ENCODE results near the gene CAST. TPM values are rescaled to one million over a fixed set of nuclear protein-coding genes. Genes with fewer than 3 reads are reported as not detected.

The CAST gene
- total and polyA plus RNA-seq, 3 donors from 2014 or later, result 195 to 260 (median 241) TPM

DNA sequence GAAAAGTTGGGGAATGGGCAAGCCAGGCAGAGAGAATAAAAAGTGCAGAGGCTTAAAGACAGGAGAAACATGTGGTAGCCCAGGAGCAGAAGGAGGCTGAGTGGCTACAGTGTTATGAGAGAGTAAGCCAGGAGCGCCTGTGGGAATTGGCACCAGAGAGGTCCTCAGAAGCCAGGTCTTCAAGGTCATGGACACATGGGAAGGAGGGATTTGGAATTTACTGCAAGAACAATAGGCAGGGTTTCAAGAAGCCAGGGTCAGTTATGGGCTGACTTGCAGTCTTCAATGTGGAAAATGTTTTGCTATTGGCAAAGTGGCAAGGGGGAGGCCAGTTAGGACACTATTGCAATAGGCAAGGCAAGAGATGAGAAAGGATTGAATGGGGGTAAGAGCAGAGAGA, 116.2 kb downstream of the CAST start:
- Histone ChIP-seq H3K36me3 (ENCODE audit: low read depth, missing control alignments) (no peaks in the 10 kb centered on the region), H3K27ac (no peak overlapping the region), H3K4me3 (no peak overlapping the region), H3K27me3 (no peaks in the 10 kb centered on the region), H3K9me3 (no peaks in the 10 kb centered on the region), H3K4me1 (peaks cover 10% of the 10 kb centered on the region)
- DNase-seq, result peak; percentile 72
- TF ChIP-seq, protein P1, sequence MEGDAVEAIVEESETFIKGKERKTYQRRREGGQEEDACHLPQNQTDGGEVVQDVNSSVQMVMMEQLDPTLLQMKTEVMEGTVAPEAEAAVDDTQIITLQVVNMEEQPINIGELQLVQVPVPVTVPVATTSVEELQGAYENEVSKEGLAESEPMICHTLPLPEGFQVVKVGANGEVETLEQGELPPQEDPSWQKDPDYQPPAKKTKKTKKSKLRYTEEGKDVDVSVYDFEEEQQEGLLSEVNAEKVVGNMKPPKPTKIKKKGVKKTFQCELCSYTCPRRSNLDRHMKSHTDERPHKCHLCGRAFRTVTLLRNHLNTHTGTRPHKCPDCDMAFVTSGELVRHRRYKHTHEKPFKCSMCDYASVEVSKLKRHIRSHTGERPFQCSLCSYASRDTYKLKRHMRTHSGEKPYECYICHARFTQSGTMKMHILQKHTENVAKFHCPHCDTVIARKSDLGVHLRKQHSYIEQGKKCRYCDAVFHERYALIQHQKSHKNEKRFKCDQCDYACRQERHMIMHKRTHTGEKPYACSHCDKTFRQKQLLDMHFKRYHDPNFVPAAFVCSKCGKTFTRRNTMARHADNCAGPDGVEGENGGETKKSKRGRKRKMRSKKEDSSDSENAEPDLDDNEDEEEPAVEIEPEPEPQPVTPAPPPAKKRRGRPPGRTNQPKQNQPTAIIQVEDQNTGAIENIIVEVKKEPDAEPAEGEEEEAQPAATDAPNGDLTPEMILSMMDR (IDR thresholded peaks at IDR 0.05), result no peak
- no peak for TF ChIP-seq POLR2A (IDR thresholded peaks at IDR 0.05)
- 16 to 20% methylated on average over 1 of the region's 1 CpG for WGBS, 2 donors
- intact Hi-C loops (cut with DNase I; ENCODE audit: low total_unique reads), result no loop called here

DNA sequence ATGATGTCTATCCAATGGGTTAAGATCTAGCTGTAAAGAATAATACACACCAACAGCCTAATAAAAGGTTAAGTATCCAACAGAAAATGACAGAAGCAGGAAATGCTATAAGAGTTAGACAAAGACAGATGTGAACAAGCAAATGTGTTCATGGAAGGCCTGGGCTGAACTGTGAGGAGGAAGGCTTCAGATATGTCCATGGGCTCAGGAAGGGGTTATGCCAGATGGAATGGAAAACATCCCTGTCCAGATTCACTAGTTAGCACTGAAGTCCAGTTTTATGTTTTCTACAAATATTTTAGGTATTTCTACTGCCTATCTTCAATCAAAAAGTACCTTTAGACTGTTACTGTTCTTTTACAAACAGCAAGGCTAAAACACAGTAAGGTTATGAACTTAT, 118.5 kb downstream of the CAST start:
- no peaks in the 10 kb centered on the region for H3K36me3 ChIP-seq (ENCODE audit: low read depth, missing control alignments)
- DNase-seq, result no peak
- no peak overlapping the region for H3K27ac ChIP-seq
- H3K4me3 ChIP-seq, result no peak overlapping the region
- no peaks in the 10 kb centered on the region for H3K9me3 ChIP-seq
- TF ChIP-seq, protein P1 (IDR thresholded peaks at IDR 0.05), result no peak
- TF ChIP-seq POLR2A (IDR thresholded peaks at IDR 0.05), result no peak
- intact Hi-C loops (cut with DNase I; ENCODE audit: low total_unique reads), result no loop called here
- no peaks in the 10 kb centered on the region for H3K27me3 ChIP-seq
- H3K4me1 ChIP-seq, result peaks cover 10% of the 10 kb centered on the region

DNA sequence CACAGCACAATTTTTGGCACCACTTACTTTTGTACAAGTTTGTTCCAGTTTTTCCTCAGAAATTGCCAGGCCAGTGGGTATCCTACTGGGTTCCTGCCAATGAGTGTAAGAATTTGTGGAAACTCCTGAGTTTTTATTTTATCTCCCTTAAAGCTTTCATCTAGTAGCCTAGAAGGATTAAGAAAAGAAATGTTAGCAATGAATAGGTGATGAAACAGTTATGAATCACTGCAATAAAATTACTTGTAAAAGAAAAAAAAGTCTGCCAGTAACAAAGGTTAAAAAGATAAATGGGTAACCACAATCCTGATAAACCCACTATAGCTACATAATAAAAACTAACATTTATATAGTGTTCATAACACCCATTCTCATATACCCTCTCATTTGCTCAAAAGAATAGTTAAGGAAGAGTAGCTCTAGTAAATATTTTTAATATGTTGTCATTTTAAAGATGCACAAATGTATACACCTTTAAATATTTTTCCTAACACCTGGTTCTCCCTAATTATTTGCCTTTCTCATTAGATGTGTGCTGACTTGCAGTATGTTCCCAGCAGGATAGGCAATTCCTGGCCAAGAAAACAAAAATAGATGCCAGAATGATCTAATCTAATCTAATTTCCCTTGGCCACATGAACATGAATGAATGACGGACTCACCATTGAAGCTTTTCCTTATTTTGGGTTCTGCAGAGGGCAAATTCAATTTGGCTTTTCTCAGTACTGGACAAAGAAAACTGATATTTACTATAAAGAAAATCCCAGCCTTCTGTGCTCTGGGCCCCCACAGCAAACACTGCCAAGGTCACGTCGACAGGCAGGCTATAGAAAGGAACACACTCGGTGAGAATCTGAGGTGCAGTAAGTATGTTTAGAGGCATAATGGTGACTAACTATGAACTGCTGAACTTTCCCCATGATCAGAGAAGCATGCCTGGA, 119.1 kb downstream of the CAST start:
- no peak for DNase-seq
- no peak overlapping the region for H3K4me3 ChIP-seq
- 51 to 52% methylated on average over 4 of the region's 4 CpGs for WGBS, 2 donors
- TF ChIP-seq, protein P1 (IDR thresholded peaks at IDR 0.05), result no peak
- TF ChIP-seq POLR2A (IDR thresholded peaks at IDR 0.05), result no peak
- intact Hi-C loops (cut with DNase I; ENCODE audit: low total_unique reads), result no loop called here
- no peaks in the 10 kb centered on the region for H3K36me3 ChIP-seq (ENCODE audit: low read depth, missing control alignments)
- peaks cover 10% of the 10 kb centered on the region for H3K4me1 ChIP-seq
- H3K9me3 ChIP-seq, result no peaks in the 10 kb centered on the region
- H3K27me3 ChIP-seq, result no peaks in the 10 kb centered on the region
- H3K27ac ChIP-seq, result no peak overlapping the region

DNA sequence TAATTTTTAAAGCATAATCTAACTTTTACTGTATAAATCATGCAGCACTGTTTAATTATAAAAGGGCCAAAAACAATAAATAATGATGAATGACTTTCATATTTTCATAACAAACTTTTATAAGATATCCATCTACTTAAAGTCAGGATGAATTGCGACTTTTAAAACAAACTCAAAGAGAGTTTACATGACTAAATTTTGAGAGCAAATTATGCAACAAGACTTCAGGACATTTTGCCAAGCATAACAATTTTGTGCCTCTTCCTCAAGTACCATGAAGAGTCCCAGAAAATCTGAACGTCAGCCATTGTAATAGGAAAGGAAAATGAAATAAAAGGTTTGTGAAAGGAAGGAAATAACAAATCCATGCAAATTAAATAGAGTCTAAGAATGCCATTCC, 121.2 kb downstream of the CAST start:
- no peak for DNase-seq
- no peaks in the 10 kb centered on the region for H3K36me3 ChIP-seq (ENCODE audit: low read depth, missing control alignments)

More for the DNA sequence above, 121.2 kb downstream of the CAST start:
- Histone ChIP-seq H3K9me3 (no peaks in the 10 kb centered on the region), H3K4me1 (peaks cover 6% of the 10 kb centered on the region), H3K27ac (no peak overlapping the region), H3K4me3 (no peak overlapping the region), H3K27me3 (no peaks in the 10 kb centered on the region)
- intact Hi-C loops (cut with DNase I; ENCODE audit: low total_unique reads), result no loop called here
- WGBS, 2 donors, result 85 to 91% methylated on average over 2 of the region's 2 CpGs
- no peak for TF ChIP-seq POLR2A (IDR thresholded peaks at IDR 0.05)
- TF ChIP-seq, protein P1 (IDR thresholded peaks at IDR 0.05), result no peak
